Epithelial cell of prostate (primary cell): Measurements from ENCODE around the gene TSPAN1.

ENCODE experiments used
- DNase-seq: peaks from one replicate; pipeline ENCODE4 v3.0.0-alpha.2; 2011; ENCODE audit warnings: low read depth, low spot score
- H3K27ac ChIP-seq: fragments of 450-650 bp; 2 replicates; pipeline ENCODE4 v1.5.1; 2017; ENCODE audit warnings: mild to moderate bottlenecking

TSPAN1 gene

DNA sequence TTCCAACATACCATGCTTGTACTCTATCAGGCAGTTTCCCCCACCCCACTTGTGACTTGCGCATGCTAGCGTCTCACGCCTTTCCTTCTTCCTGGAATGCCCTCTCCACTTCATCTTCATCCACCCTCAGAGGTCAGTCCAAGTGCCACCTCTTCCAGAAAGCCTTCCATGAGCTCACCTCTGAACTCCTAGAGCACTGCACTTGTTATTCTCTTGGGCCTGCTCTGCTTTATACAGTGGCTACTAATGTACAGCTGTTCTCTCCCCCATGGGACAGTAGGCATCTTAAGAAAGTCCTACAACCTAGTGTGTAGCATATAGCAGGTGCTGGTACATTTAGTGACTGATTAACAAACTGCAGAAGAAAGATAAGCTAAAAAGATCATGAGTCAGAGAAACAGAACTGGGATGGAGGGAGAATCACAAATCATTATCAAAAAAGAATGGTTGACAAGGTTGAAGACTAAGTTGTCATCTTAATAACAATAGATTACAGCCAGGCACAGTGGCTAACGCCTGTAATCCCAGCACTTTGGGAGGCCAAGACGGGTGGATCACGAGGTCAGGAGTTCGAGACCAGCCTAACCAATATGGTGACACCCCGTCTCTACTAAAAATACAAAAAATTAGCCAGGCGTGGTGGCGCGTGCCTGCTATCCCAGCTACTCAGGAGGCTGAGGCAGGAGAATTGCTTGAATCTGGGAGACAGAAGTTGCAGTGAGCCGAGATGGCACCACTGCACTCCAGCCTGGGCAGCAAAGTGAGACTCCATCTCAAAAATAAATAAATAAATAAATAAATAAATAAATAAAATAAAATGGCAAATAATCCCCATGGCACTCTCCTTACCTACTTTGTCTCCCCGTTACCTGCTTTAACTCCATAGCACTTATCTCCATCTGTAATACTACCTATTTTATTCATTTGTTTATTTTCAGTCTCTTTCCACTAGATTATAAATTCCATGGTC is 16.3 kb upstream of the TSPAN1 start:
- DNase-seq: no peak
- no peak overlapping the region for H3K27ac ChIP-seq

DNA sequence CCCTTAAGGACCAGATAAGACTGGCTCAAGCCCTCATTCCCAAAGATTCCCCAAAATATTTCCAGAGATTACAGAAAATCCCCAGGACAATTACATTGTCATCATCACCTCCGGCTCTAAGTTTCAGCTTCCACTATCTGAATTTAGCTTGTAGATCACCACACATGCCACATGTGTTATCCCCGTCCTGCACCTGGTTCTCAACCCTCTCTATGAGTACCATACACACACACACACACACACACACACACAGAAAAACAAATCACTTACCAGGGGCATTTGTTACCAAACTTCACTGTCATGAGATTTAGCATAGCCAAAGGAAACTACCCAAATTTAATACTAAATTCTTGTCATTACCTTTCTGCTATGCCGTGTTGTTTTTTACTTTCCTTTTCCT is 15.4 kb upstream of the TSPAN1 start:
- no peak for DNase-seq
- H3K27ac ChIP-seq: no peak overlapping the region

DNA sequence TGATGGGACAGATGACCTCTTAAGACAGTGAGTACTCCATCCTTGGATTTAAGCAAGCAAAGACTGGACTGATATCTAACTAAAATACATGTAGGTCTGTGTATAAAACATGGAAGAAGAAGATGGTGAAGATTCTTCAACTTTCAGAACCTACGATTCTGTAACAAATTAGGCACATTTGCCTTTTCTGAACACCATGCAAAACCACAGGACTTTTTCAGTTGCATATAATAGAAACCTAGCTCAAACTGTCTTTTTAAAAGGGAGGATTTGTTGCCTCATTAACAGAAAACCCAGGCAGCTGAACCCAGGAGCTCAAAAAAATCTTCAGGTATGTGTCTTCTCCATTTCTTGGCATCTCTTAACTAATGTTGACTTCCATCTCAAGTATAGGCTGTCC is 14.7 kb upstream of the TSPAN1 start:
- no peak for DNase-seq
- H3K27ac ChIP-seq: no peak overlapping the region

DNA sequence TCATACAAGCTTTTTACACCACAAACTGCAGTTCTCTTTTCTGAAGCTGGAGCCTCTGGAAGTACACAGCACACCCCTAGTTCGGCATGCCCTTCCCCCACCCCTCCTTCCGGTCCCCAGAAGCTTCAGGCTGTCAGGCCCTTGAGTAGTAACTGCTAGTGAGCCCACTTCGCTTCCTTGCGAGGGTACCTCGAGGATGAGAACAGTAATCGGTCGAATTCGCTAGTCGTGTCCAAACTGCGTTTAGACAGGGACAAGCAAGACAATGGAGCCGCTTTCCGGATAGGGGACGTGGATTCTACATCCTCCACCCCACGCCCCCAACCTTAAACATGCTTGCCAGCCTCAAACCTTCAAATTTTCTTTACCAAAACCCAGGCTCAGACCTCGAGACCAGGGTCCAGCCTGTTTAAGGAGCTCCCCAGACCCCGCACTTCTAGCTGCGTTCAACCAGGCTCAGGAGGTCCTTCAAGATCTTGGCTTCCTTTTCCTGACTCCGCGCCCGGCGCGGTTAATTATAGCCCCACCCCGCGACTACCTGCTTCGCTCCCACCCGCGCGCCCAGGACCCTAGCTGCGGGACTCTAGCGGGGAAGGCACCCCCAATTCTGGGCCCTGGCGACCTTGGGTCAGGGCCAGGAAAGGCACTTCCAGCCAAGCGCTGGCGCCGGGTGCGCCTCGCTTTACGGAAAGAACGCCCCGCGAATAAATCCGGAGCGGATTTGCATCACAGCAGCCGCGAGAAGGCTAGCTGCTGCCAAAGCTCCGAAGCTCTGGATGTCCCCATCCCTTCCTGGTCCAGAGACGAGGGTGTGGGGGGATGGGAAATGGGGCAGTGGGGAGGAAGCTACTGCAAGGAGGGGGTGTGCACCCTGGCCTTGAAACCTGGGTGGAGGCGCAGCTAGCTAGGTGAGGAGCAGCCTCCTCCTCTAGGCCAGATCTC is 8.1 kb upstream of the TSPAN1 start:
- no peak overlapping the region for H3K27ac ChIP-seq
- no peak for DNase-seq

DNA sequence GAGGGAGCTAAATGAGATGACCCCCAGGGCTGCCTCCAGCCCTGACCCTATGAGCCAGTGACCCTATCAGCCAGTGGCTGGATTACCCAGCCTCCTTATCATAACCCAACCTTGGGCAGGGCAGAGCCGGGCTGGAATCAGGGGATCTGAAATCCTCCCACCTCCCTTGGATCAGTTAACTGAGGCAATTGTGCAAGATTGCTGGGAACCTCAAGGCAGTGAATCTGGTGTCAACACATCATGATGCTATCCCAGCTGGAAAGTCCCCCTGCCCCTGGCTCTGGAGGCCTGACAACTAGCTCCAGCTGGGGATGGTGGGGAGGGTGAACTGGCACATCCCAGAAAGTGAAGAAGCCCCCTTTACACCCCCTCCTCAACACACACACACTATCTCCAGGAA is 6.4 kb upstream of the TSPAN1 start:
- DNase-seq: no peak
- no peak overlapping the region for H3K27ac ChIP-seq

DNA sequence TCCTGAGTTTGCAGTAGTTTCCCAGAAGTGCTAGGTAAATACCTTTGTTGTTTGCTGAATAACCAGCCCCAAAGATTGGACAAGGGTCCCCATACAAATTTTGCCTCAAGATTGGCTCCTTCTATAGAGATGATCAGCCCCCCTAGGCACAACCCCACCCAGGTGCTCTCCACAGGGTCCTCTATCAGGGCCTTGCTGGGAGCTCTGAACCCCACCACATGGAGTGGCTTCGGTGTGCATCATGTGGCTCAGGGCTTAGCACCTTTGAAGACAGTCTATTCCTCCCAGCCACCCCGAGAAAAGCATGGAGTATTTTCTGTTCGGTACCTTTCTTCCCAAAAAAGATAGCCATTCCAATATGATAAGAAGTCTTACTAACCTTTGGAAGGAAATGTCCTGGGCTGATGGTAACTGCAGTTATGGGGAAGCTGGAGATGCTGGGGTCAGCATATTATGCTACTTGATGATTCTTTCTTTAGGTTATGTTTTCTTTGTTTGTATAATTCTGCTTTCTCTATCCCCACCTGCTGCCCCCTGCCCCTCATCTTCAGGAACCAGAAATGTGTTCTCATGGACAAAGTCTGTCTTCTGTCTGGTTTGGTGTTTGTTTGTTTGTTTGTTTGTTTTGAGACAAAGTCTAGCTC is 5.0 kb upstream of the TSPAN1 start:
- DNase-seq: no peak
- no peak overlapping the region for H3K27ac ChIP-seq

DNA sequence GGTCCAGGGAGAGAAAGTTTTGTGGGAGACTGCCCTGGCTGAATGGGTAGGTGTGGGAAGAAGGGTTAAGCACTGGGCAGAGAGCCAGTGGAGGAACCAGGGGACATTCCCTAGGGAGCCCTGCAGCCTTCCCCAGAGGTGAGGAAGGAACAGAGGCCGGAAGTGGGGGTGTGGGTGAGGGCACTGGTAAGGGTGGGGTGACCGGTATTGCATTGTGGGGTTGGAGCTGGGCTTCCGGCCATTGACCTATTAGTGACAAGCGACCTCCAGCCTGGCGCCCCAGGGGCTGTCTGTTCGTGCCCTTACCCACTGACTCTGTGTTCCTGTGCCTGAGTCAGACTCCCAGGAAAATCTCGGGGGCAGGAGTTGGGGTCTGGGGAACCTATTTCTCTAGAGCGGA is 3.5 kb upstream of the TSPAN1 start:
- no peak overlapping the region for H3K27ac ChIP-seq
- no peak for DNase-seq

DNA sequence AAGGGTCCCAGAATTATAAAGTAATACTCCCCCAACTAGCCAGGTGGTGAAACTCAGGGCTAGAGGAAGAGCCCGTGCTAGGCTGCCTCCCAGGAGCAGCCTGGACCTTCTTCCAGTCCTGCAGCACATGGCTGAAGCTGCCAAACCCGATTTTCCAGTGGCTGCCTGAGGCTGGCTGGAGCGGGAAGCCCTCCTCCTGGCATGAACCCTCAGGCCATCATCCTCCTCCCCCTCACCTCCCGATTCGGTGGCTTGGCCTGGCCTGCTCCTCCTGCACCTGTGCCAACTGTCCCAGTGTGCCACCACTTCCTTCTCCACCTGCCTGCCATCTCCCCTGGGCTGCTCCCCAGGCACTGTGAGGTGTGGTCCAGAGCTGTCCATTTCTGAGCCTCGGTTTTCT is 3.0 kb upstream of the TSPAN1 start:
- DNase-seq: no peak
- no peak overlapping the region for H3K27ac ChIP-seq

DNA sequence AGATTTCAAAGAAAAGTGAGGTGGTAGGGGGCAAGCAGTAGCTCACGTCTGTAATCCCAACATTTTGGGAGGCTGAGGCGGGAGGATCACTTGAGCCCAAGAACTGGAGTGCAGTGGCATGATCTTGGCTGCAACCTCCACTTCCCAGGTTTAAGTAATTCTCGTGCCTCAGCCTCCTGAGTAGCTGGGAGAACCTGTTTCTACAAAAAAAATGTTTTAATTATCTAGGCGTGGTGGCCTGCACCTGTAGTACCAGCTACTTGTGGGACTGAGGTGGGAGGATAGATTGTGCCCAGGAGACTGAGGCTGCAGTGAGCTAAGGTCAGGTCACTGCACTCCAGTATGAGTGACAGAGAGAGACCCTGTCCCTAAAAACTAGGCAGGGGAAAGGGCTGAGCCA is 2.6 kb upstream of the TSPAN1 start:
- DNase-seq: no peak
- no peak overlapping the region for H3K27ac ChIP-seq

DNA sequence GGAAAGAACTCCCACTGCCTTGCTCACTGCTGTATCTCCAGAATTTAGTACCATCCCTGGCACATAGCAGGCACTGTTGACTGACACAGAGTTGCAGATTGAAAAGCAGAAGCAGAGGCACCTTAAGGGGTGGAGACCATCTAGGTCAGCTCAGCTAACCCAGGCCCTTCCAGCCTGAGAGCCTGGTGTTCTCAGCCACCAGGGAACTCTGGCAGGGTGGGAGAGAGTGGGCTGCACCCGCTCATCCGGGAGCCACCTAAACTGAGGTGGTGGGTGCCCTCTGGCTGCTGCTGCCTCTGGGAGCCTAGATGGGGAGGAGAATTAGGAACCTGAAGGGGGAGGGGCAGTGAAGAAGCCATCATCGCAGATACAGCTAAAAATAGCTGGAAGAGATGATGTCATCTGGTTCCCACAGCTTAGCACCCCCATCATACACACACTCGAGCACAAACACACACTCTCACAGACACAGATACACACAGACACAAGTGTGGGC is 1.5 kb upstream of the TSPAN1 start:
- no peak overlapping the region for H3K27ac ChIP-seq
- DNase-seq: no peak

DNA sequence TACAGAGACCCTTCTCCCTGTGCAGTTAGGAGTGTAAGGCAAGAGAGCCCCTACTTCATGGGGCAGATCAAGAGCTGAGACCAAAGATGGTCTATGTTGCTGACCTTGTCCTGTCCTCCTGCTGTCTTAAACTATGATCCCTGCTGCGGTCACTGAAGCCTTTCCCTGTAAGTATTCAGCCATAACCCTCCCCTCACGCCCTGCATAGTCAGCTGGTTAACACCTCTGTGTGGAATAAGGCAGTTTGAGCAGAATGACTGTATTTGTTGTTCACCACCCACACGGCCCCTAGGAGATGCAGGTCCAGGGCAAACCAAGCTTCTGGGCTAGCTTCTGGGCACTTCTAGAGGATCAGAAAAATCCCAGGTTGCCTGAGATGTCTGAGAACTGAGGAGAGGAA is 356 bp downstream of the TSPAN1 start:
- H3K27ac ChIP-seq: no peak overlapping the region
- no peak for DNase-seq

DNA sequence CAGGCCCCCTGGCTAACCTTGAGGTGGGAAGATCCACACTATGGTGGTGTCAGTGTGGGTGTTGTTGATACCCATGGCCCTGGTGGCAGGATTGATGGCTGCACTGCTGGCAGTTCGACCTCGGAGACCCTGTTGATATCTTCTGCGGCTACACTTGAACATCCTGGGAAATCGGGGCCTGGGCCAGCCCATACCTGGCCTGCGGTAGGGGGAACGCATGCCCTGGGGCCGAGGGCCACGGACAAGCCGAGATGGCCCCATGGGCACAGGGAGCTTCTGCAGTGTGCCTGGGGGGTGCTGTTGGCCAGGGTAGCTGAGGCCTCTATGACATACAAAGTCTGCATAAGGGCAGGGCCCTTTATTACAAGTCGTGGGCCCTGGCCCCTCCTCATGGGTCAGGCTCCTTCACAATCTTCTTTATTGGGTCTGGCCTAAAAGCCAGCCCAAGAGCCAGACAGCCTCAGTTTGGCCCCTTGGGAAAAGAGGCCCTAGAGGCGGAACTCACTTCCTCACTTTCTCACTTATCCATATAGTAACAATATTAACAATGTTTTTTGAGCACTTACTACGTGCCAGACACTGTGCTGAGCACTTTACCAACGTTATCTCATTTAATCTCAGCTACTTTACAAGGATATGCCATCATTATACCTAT is 1.5 kb downstream of the TSPAN1 start, which contains the start of gene P3R3URF:
Gene P3R3URF (minus strand): TSS at position 278 of the 655 bp plus-strand sequence. CDS start 17 bp downstream, at position 261.
- no peak within 1 kb of the TSS for H3K27ac ChIP-seq
- DNase-seq: no peak

DNA sequence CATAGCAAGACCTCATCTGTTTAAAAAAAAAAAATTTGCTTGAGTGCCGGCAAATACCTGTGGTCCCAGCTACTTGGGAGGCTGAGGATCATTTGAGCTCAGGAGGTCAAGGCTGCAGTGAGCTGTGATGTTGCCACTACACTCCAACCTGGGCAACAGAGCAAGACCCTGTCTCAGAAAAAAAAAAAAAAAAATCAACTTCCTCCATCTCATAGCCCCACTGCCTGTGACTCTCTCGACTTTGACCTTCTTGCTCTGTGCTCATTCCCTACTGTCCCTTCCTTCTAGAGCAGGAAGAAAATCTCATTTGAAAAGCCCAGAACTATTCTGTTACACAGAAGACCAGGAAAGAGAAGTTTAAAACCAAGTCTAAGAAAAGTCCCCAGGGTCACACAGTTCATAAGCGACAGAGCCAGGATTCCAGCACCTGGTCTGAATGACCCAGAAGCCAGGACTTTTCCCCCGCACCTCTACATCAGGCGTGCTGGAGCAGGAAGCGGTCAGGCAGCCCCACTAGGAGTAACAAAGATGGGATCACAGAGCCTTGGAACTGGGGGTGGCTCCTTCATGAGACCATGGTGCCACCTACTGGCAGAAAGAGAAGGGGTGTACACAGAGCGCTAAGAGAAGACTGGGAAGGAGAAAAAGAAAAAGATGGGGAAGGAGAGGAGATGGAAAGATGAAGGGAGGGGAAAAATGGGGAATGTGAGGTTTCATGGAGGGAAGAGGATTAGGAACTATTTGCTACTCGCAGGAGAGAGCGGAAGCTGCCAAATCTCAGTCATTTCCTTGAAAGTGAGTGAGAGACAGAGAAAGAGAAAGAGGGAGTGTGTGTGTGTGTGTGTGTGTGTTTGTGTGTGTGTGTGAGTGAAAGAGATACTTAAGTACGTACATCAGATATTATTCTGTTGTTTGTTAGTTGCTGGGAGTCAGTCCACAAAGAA is 4.5 kb downstream of the TSPAN1 start:
- H3K27ac ChIP-seq: peak overlapping the region; percentile 96
- DNase-seq: peak; percentile 52

DNA sequence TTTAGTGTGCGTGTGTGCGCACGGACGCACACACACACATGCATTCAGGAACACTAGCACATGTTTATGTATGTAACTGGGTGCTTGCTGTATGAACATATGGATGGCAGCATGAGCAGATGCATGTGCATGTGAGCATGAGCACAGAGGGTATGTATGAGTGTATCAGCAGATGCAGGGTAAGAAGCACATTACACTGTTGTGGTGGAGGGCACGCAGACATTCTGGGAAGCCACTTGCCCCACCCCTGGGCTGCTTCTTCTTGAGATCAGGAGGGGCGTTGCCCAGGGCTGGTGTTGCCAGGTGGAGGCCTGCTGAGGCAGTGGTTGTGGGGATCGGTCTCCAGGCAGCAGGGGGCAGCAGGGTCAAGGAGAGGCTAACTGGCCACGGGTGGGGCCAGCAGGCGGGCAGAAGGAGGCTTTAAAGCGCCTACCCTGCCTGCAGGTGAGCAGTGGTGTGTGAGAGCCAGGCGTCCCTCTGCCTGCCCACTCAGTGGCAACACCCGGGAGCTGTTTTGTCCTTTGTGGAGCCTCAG is 5.3 kb downstream of the TSPAN1 start:
- peak overlapping the region; percentile 96 for H3K27ac ChIP-seq

DNA sequence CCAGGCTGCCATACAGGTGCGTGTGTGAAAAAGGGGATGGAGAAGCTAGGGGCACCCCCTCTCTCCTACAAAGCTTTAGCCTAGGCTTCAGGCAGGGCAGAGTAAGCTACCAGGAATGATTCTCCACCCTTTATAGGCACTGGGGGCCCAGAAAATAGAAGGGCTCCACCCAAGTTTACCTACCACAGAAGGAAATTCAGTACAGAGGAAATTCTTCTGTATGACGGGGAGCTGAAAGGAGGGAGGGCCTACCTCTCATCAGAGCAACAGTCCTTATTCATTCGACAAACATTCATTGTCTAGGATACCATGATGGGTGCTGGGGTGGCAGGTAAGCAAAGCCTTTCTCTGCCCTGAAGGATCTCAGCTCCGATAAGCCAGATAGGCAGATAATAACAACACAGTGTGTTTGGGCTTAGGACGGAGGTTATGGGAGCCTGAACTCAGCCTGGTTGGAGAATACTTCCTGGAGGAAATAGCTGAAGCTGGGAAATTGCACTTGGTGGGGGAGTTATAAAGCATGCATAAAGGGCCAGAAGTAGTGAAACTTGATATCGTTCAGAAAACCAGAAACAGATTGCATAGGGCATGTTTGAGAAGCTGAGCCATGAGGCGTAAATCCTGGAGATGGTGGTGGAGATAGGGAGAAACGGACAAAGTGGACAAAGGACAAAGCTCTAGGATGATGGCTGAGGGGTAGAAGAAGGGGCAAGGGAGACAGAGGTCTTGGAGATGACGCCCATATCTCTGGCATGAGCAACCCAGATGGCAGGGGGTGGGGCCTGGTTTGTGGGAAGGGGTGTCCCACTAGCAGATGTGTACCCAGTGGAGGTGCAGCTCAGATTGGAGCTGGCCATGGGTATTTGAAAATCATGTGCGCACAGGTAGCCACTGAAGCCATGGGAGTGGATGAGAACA is 6.7 kb downstream of the TSPAN1 start:
- peak; percentile 55 for DNase-seq
- H3K27ac ChIP-seq: peak overlapping the region; percentile 96

More for the DNA sequence above, 5.3 kb downstream of the TSPAN1 start:
- DNase-seq: peak; percentile 64

DNA sequence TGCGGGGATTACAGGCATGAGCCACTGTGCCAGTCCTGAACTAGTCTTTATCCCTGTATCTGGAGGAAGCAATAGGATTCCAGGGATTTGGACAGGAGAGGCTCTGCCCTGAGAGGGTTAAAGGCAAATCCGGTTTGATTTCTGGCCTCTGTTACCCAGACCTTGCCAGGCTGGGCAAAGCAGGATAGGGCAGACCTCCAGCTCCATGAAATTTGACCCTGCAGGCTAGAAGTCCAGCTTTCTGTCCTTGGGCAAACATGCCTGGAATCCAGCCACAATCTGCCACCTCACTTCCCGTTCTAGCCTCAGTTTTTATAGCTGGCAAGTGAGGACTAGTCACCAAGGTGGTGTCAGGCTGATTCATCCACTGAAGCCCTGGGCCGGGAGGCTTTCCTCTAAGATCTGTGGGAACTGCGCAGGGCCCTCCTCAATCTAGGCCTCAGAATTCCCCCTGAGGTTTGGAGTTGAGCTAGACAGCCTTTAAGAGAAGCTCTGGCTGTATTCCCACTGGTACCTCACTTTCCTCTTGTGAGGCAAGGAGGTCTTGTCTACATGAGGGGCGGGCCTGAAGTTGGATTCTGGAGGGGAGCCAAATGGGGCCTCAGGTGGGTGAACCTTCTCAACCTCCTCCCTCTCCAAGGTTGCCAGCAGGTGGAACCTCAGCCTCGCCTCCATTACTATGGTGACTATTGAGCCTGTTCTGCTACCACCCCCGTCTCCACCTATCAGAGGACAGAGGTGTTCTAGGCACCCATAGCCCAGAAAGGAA is 8.4 kb downstream of the TSPAN1 start:
- peak overlapping the region; percentile 96 for H3K27ac ChIP-seq
- peak; percentile 97 for DNase-seq
